Effector CD4-positive, alpha-beta T cell (primary cell): Measurements from ENCODE around the gene FNDC3B.
"Not testable (repeated sequence)": the region's sequence is repeated elsewhere in the genome, so short reads cannot be mapped to it uniquely, and the experiment has no call there.

ENCODE experiments used
- DNase-seq: peaks from one replicate; pipeline ENCODE4 v3.0.0-alpha.2; 2020

Gene FNDC3B

GRCh38 chr3:172076212-172076611, 36.8 kb downstream of the FNDC3B start:
- no peak for DNase-seq

- DNase-seq = no peak
These were observed 37.9 kb downstream of the FNDC3B start for GRCh38 chr3:172077197-172077757.

- DNase-seq = no peak
These were observed 38.9 kb downstream of the FNDC3B start for GRCh38 chr3:172078244-172078643.

GRCh38 chr3:172078721-172079120, 39.3 kb downstream of the FNDC3B start:
- no peak for DNase-seq

GRCh38 chr3:172079326-172079976, 40.1 kb downstream of the FNDC3B start:
- no peak for DNase-seq

- no peak for DNase-seq
These were observed 41.1 kb downstream of the FNDC3B start for GRCh38 chr3:172080503-172080902.

- DNase-seq = no peak
These were observed 42.9 kb downstream of the FNDC3B start for GRCh38 chr3:172082269-172082668.

GRCh38 chr3:172082820-172083513, 43.6 kb downstream of the FNDC3B start:
- DNase-seq = no peak

- DNase-seq = no peak
These were observed 44.6 kb downstream of the FNDC3B start for GRCh38 chr3:172083995-172084409.

- no peak for DNase-seq
These were observed 45.6 kb downstream of the FNDC3B start for GRCh38 chr3:172084871-172085556.

- no peak for DNase-seq
These were observed 46.1 kb downstream of the FNDC3B start for GRCh38 chr3:172085557-172085895.

- DNase-seq = no peak
These were observed 46.7 kb downstream of the FNDC3B start for GRCh38 chr3:172086071-172086470.

GRCh38 chr3:172087198-172087597, 47.8 kb downstream of the FNDC3B start:
- no peak for DNase-seq

- no peak for DNase-seq
These were observed 48.5 kb downstream of the FNDC3B start for GRCh38 chr3:172087602-172088580.

GRCh38 chr3:172089250-172089649, 49.9 kb downstream of the FNDC3B start:
- DNase-seq = no peak

- DNase-seq = no peak
These were observed 50.7 kb downstream of the FNDC3B start for GRCh38 chr3:172090035-172090434.

- no peak for DNase-seq
These were observed 53.3 kb downstream of the FNDC3B start for GRCh38 chr3:172092658-172093057.

GRCh38 chr3:172093581-172094443, 54.4 kb downstream of the FNDC3B start:
- DNase-seq = not testable (repeated sequence)

- no peak for DNase-seq
These were observed 55.5 kb downstream of the FNDC3B start for GRCh38 chr3:172094621-172095557.

GRCh38 chr3:172096881-172097420, 57.6 kb downstream of the FNDC3B start:
- DNase-seq = no peak
